ENCODE results near the gene TIMMDC1.
A peak's percentile ranks its signal among the peaks of the same experiment; 100 is the strongest.

TIMMDC1 gene, protein sequence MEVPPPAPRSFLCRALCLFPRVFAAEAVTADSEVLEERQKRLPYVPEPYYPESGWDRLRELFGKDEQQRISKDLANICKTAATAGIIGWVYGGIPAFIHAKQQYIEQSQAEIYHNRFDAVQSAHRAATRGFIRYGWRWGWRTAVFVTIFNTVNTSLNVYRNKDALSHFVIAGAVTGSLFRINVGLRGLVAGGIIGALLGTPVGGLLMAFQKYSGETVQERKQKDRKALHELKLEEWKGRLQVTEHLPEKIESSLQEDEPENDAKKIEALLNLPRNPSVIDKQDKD

DNA sequence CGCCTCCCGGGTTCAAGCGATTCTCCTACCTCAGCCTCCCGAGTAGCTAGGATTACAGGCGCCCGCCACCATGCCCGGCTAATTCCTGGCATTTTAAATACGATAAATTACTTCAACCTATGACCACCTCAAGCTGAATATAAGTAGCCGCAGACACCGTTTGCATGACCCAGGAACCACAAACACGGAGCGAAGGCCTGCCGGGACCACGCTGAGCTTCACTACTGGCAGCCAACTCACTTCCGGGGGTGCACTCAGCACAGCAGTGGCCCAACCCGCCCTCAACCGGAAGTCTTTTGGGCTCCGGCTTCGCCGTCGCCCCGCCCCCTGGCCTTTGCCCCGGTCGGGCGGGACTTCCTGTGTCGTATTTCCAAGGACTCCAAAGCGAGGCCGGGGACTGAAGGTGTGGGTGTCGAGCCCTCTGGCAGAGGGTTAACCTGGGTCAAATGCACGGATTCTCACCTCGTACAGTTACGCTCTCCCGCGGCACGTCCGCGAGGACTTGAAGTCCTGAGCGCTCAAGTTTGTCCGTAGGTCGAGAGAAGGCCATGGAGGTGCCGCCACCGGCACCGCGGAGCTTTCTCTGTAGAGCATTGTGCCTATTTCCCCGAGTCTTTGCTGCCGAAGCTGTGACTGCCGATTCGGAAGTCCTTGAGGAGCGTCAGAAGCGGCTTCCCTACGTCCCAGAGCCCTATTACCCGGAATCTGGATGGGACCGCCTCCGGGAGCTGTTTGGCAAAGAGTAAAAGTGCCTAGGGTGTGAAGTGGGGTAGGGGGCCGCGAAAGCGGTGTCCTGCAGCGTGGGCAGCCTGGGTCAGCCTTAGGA, at the start of gene TIMMDC1:
TIMMDC1 (plus strand) TSS at position 362 of the 826 bp plus-strand sequence; CDS start at position 549, 187 bp downstream.
- H3K27ac ChIP-seq, result peak within 1 kb of the TSS; percentile 60 to 99 (median 95)
- H3K4me3 ChIP-seq, result peak within 1 kb of the TSS; percentile 57 to 86 (median 76)

- H3K4me3 ChIP-seq, result no peak overlapping the region
- H3K27ac ChIP-seq, result no peak overlapping the region
Observed at GRCh38 chr3:119453822-119454221, 44.5 kb upstream of the TIMMDC1 start.

GRCh38 chr3:119456469-119456868, 41.9 kb upstream of the TIMMDC1 start:
- Histone ChIP-seq H3K4me3 (no peak overlapping the region), H3K27ac (peak overlapping the region in 1 of 21 experiments; percentile 14)

GRCh38 chr3:119457246-119457645, 41.1 kb upstream of the TIMMDC1 start:
- Histone ChIP-seq H3K4me3 (no peak overlapping the region), H3K27ac (no peak overlapping the region)

- Histone ChIP-seq H3K4me3 (peak within 1 kb of the TSS; percentile 85 to 97 (median 94)), H3K27ac (peak within 1 kb of the TSS; percentile 50 to 99 (median 90))
Observed at GRCh38 chr3:119463171-119464169, 34.9 kb upstream of the TIMMDC1 start, which contains the start of gene TMEM39A. Gene TMEM39A (minus strand): TSS chr3:119463615. CDS start chr3:119462074, 1,541 bp downstream.

DNA sequence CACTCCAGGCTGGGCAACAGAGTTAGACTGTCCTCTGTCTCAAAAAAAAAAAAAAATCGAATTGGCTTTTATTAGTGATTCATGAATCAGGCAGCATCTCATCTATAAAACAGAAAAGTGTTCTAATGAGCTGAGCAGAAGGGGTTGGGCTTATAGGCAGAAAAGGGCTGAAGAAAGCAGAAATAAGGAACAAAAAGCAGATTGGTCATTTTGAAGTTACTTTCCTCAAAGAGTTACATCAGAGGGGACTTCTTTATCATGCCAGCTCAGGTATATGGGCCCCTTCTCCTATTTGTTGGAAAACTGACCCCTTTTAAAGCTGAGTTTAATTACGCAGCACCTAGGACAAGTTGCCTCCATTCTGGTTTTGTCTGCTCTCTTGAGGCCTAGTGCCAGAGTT, 30.3 kb upstream of the TIMMDC1 start:
- H3K27ac ChIP-seq, result peak overlapping the region in 7 of 21 experiments; percentile 72 to 93 (median 86)
- H3K4me3 ChIP-seq, result peak overlapping the region in 2 of 7 experiments; percentile 80 to 100

GRCh38 chr3:119469418-119470189, 28.7 kb upstream of the TIMMDC1 start:
- H3K4me3 ChIP-seq, result peak overlapping the region; percentile 67 to 100 (median 87)
- H3K27ac ChIP-seq, result peak overlapping the region; percentile 41 to 94 (median 86)

DNA sequence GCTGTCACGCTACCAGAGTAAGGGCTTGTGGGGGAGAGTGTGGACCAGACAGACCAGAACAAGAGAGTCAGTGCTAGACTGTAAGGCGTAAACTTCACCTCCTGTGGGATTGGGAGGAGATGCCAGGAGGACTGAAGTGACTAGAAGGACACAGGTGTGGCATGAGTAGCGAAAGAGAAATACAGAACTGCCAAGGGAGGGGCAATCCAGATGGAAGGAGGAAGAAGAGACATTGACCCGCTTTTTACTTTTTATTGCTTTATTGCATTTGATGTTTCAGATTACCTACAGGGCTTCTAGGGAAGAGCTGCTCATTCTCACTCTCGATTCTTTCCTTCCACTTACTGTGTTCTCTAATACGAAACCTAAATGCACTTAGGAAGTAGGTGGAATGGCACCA, 27.5 kb upstream of the TIMMDC1 start:
- Histone ChIP-seq H3K27ac (no peak overlapping the region), H3K4me3 (no peak overlapping the region)

DNA sequence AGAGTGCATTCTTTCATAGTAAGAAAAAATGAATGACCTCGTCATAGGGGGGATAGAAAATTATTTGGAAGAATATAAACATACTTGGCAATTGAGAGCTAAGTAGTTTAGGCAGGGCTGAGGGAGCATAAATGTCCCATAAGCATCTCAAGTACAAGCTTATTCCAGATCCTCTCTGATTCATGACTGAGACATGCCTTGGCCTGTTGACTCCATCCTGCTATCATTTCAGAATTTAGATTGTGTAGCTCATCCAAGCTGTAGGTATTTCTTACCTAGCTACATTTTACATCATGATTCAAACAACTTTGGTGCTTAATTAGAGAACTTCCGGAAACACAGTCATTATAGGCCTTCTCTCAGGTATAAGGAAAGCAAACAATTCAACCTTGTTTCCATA, 17.3 kb upstream of the TIMMDC1 start:
- Histone ChIP-seq H3K27ac (peak overlapping the region in 5 of 21 experiments; percentile 22 to 62 (median 43)), H3K4me3 (no peak overlapping the region)

DNA sequence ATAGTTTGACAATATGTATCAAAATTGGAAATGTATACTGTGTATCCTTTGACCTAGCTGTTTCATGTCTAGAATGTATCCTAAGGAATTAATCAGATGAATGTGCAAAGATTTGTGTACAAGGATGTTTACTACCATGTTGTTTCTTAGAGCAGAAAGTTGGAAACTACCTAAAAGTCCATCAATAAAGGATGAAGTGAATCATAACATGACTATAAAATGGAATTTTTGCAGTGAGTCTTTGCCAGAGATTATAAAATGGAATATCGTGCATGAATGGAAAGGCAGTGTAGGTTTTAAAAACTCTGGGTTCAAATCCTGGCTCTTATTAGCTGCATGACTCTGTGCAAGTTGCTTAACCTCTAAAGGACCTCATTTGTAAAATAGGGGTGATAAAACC, 15.2 kb upstream of the TIMMDC1 start:
- H3K4me3 ChIP-seq, result no peak overlapping the region
- no peak overlapping the region for H3K27ac ChIP-seq

DNA sequence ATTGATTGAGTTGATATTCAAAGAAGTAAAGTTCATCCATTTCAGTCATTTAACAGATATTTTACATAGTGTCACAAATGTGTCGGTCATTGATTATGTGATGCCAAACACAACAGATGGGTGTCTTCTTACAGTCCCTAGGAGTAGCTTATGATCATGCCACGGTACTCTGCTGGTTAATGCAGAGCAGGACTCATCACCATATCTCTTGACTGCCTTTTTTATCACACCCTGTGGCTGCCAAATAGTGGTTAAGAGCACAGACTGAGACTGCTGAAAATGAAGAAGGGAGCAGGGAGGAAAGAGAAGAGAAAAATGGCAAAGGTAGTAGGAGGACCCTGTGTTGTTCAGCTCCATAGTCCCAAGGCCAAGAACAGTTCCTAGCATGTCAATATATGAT, 12.8 kb upstream of the TIMMDC1 start:
- H3K27ac ChIP-seq, result no peak overlapping the region
- H3K4me3 ChIP-seq, result no peak overlapping the region

DNA sequence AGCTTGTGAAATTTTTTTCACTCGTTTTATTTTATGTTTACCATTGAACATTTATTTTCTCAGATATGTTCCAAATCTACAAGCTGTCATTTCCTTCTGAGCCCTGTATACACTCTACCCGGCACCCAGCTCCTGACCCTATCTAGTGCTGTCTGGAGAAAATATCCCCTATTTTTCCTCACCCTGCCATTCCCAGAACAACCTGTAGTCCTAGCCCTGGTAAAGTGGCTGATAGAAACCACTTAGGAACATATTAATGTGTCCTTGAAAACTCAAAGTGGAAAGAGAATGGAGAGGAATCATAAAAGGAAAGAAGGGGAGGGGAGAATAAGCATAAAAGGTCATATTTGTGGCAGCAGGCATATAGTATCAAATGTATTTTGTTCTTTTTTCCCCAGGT, 8.2 kb upstream of the TIMMDC1 start:
- Histone ChIP-seq H3K27ac (no peak overlapping the region), H3K4me3 (no peak overlapping the region)

GRCh38 chr3:119492128-119492527, 6.2 kb upstream of the TIMMDC1 start:
- no peak overlapping the region for H3K27ac ChIP-seq
- no peak overlapping the region for H3K4me3 ChIP-seq

- Histone ChIP-seq H3K27ac (no peak overlapping the region), H3K4me3 (no peak overlapping the region)
Observed at GRCh38 chr3:119492810-119493209, 5.5 kb upstream of the TIMMDC1 start.

DNA sequence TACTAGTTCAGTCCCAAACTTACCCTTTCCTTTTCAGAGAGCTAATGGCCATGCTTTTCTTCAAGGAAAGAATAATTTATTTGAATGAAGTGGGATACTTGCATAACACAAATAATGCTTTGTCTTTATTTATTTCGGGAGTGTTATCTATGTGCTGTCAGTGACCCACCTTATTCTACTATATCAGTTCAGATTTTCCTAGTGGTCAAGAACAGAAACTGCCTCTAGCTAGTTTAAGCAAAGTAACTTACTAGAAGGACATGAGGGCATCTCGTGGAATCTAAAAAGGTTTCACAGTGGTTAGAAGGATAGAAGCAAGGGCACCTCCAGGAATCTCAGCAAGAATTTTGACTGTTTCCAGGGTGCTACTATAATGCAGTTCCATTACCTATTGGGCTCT, 3.8 kb upstream of the TIMMDC1 start:
- Histone ChIP-seq H3K27ac (no peak overlapping the region), H3K4me3 (no peak overlapping the region)

DNA sequence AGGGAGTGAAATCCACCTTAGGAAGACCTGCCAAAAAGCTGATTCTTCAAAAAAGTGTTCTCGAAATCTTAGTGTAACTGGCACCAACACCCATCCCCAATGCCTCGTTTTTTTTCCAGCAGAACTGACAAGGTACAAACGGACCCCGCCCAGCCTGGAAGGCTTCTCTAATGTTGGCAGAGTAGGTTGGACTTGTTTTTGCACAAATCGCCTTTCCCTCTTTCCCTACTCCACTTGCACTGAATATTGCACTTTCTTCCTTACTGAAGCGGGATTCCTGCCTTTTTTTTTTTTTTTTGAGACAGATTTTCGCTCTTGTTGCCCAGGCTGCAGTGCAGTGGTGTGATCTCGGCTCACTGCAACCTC, 544 bp upstream of the TIMMDC1 start:
- peak overlapping the region; percentile 57 to 86 (median 76) for H3K4me3 ChIP-seq
- H3K27ac ChIP-seq, result peak overlapping the region; percentile 60 to 99 (median 95)

- H3K4me3 ChIP-seq, result no peak overlapping the region
- H3K27ac ChIP-seq, result peak overlapping the region in 6 of 21 experiments; percentile 0 to 61 (median 24)
Observed at GRCh38 chr3:119500265-119500664, 1.9 kb downstream of the TIMMDC1 start.

GRCh38 chr3:119500901-119501300, 2.6 kb downstream of the TIMMDC1 start:
- H3K4me3 ChIP-seq, result no peak overlapping the region
- H3K27ac ChIP-seq, result peak overlapping the region in 3 of 21 experiments; percentile 0 to 61 (median 17)

DNA sequence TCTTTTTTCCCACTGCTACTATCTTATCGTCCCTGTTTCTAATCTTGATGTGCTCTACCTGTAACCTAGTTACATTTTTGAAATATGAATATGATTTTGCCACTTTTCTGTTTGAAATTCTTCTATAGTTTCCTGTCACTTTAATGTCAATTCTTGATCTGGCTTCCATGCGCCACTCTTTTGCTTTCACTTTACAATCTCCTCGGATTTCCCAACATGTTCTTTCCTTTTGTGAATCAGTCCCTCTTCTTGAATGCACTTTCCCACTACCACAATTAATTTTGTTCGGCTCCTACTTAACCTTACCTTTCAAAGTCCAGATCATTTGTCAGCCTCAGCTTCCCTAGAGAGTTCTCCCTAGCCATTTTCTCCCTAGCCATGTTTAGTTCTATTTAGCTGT, 8.3 kb downstream of the TIMMDC1 start:
- Histone ChIP-seq H3K27ac (peak overlapping the region in 3 of 21 experiments; percentile 18 to 59 (median 25)), H3K4me3 (no peak overlapping the region)

Measured in skin epidermis (tissue), 12 donors.